Dendritic cell treated with granulocyte-macrophage colony-stimulating factor and Interleukin-4, amounts not matched to agents 40 ng/mL and 50 ng/mL, for 4 days (primary cell): ENCODE results near the gene HSD17B3.

ENCODE experiments used
- H3K27ac Mint-ChIP-seq: one replicate; pipeline ENCODE4 v1.8.0; 2022; ENCODE audit warnings: mild to moderate bottlenecking, mixed read lengths
- H3K27me3 Mint-ChIP-seq: one replicate; pipeline ENCODE4 v1.8.0; 2022; ENCODE audit warnings: mild to moderate bottlenecking, mixed read lengths
- H3K36me3 Mint-ChIP-seq: one replicate; pipeline ENCODE4 v1.8.0; 2022; ENCODE audit warnings: low read depth, mixed read lengths
- H3K4me1 Mint-ChIP-seq: one replicate; pipeline ENCODE4 v1.8.0; 2022; ENCODE audit warnings: low read depth, mixed read lengths
- H3K4me3 Mint-ChIP-seq: one replicate; pipeline ENCODE4 v1.8.0; 2022; ENCODE audit warnings: mild to moderate bottlenecking, moderate library complexity, mixed read lengths
- H3K9me3 Mint-ChIP-seq: one replicate; pipeline ENCODE4 v1.8.0; 2022; ENCODE audit warnings: mixed read lengths
- intact Hi-C: fragments of 100-400 bp; cut with micrococcal nuclease; formaldehyde crosslinking; loops from one replicate; pipeline ENCODE4 v1.15.0; 2022

Gene HSD17B3

DNA sequence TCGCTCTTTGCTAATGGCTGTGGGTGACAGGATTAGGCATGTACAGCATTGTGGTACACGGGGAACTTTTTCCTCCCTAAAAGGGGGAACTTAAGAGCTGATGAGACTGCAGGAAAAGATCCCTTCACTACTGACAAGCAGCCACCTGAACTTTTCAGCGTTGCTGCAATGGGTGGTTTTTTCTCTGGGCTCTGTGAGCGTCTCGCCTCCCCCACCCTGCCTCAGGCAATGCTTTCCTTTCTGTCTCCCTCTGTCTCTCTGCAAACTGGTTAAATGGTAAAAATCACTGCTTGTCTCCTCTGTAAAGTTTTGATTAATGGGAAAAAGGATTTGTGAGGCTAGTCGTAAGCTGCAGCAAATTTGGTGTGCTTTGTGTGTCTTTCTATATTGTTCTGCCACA lies 20.3 kb downstream of the HSD17B3 start:
- Mint-ChIP-seq H3K36me3 (no peaks in the 10 kb centered on the region), H3K27me3 (no peaks in the 10 kb centered on the region), H3K4me1 (no peaks in the 10 kb centered on the region), H3K9me3 (peaks cover 8% of the 10 kb centered on the region), H3K27ac (no peak overlapping the region), H3K4me3 (no peak overlapping the region)
- intact Hi-C loops: no loop called here

- H3K27me3 Mint-ChIP-seq: no peaks in the 10 kb centered on the region
- intact Hi-C loops: no loop called here
- no peak overlapping the region for H3K27ac Mint-ChIP-seq
- H3K4me1 Mint-ChIP-seq: no peaks in the 10 kb centered on the region
- no peaks in the 10 kb centered on the region for H3K36me3 Mint-ChIP-seq
- no peak overlapping the region for H3K4me3 Mint-ChIP-seq
- peaks cover 9% of the 10 kb centered on the region for H3K9me3 Mint-ChIP-seq
Measured at GRCh38 chr9:96279932-96280331, 22.0 kb downstream of the HSD17B3 start.

DNA sequence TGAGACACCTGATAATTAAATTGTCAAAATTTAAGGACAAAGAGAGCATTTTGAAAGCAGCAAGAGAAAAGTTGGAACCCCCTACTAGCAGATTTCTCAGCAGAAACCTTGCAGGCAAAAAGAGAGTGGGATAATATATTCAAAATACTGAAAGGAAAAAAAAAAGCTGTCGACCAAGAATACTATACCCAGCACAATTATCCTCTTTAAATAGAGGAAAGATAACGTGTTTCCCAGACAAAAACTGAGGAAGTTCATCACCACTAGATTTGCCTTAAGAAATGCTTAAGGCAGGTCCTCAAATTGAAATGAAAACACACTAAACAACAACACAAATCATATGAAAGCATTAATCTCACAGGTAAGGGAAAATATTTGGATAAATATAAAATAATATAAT lies 27.0 kb downstream of the HSD17B3 start:
- intact Hi-C loops: no loop called here
- Mint-ChIP-seq H3K4me3 (no peak overlapping the region), H3K36me3 (no peaks in the 10 kb centered on the region), H3K27me3 (peaks cover 3% of the 10 kb centered on the region), H3K4me1 (no peaks in the 10 kb centered on the region), H3K27ac (no peak overlapping the region), H3K9me3 (peaks cover 28% of the 10 kb centered on the region)

GRCh38 chr9:96270236-96270744 lies 31.7 kb downstream of the HSD17B3 start:
- no peaks in the 10 kb centered on the region for H3K4me1 Mint-ChIP-seq
- intact Hi-C loops: no loop called here
- H3K36me3 Mint-ChIP-seq: no peaks in the 10 kb centered on the region
- H3K4me3 Mint-ChIP-seq: no peak overlapping the region
- no peak overlapping the region for H3K27ac Mint-ChIP-seq
- H3K27me3 Mint-ChIP-seq: peaks cover 6% of the 10 kb centered on the region
- peaks cover 23% of the 10 kb centered on the region for H3K9me3 Mint-ChIP-seq

DNA sequence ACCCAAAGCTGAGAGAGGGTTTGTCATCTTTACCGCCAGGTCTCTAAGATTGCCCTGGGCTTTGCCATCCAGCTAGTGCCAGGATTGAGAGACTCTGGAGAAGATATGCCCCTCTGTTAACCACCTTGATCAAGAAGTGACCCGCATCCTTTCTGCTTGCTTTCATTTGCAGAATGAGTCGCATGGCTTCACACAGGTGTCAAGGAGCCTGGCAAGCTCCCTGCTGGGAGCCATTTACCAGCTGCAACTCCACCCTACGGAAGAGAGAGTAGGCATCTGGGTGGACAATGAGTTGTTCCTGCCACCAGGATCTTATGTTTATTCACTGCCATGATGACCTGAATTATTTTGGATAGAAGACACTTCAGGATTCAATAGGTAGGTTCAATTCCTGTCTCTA lies 43.0 kb downstream of the HSD17B3 start:
- no peaks in the 10 kb centered on the region for H3K4me1 Mint-ChIP-seq
- no peaks in the 10 kb centered on the region for H3K36me3 Mint-ChIP-seq
- no peaks in the 10 kb centered on the region for H3K9me3 Mint-ChIP-seq
- H3K4me3 Mint-ChIP-seq: no peak overlapping the region
- intact Hi-C loops: no loop called here
- peaks cover 9% of the 10 kb centered on the region for H3K27me3 Mint-ChIP-seq
- H3K27ac Mint-ChIP-seq: no peak overlapping the region

GRCh38 chr9:96256800-96257199 lies 45.2 kb downstream of the HSD17B3 start:
- no peaks in the 10 kb centered on the region for H3K9me3 Mint-ChIP-seq
- H3K4me3 Mint-ChIP-seq: no peak overlapping the region
- H3K4me1 Mint-ChIP-seq: no peaks in the 10 kb centered on the region
- H3K36me3 Mint-ChIP-seq: no peaks in the 10 kb centered on the region
- intact Hi-C loops: no loop called here
- H3K27ac Mint-ChIP-seq: no peak overlapping the region
- peaks cover 19% of the 10 kb centered on the region for H3K27me3 Mint-ChIP-seq

DNA sequence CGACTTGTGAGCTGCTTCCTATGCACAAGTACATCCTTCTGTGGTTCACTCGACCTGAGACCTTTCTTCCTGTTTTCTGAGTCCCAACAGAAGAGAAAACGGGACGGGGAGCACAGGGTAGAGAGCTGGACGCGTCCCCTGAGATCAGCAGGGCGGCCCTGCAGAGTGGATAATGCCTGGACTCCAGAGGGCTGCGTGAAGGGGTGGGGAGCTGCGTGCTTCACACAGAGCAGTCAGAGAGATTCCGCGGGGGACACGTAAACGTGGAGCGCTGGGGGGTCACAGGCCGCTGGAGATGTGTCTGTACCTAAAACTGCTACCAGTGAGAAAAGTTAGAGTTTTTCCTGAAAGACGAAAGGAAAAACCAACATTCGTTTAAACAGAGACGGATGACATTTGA lies 46.3 kb downstream of the HSD17B3 start:
- Mint-ChIP-seq H3K27ac (no peak overlapping the region), H3K4me3 (no peak overlapping the region), H3K27me3 (peaks cover 24% of the 10 kb centered on the region), H3K36me3 (no peaks in the 10 kb centered on the region), H3K4me1 (no peaks in the 10 kb centered on the region), H3K9me3 (no peaks in the 10 kb centered on the region)
- intact Hi-C loops: no loop called here

GRCh38 chr9:96253059-96253696 lies 48.8 kb downstream of the HSD17B3 start:
- Mint-ChIP-seq H3K4me3 (no peak overlapping the region), H3K36me3 (no peaks in the 10 kb centered on the region), H3K9me3 (no peaks in the 10 kb centered on the region), H3K4me1 (no peaks in the 10 kb centered on the region), H3K27me3 (peaks cover 30% of the 10 kb centered on the region), H3K27ac (no peak overlapping the region)
- intact Hi-C loops: no loop called here

- Mint-ChIP-seq H3K36me3 (no peaks in the 10 kb centered on the region), H3K9me3 (no peaks in the 10 kb centered on the region), H3K27me3 (peaks cover 31% of the 10 kb centered on the region), H3K4me3 (no peak overlapping the region), H3K4me1 (no peaks in the 10 kb centered on the region), H3K27ac (no peak overlapping the region)
- intact Hi-C loops: no loop called here
Measured at GRCh38 chr9:96251451-96251850, 50.5 kb downstream of the HSD17B3 start.

- Mint-ChIP-seq H3K36me3 (no peaks in the 10 kb centered on the region), H3K27ac (no peak overlapping the region), H3K27me3 (peaks cover 26% of the 10 kb centered on the region), H3K9me3 (no peaks in the 10 kb centered on the region), H3K4me1 (no peaks in the 10 kb centered on the region), H3K4me3 (no peak overlapping the region)
- intact Hi-C loops: no loop called here
Measured at GRCh38 chr9:96249746-96250145, 52.2 kb downstream of the HSD17B3 start.

DNA sequence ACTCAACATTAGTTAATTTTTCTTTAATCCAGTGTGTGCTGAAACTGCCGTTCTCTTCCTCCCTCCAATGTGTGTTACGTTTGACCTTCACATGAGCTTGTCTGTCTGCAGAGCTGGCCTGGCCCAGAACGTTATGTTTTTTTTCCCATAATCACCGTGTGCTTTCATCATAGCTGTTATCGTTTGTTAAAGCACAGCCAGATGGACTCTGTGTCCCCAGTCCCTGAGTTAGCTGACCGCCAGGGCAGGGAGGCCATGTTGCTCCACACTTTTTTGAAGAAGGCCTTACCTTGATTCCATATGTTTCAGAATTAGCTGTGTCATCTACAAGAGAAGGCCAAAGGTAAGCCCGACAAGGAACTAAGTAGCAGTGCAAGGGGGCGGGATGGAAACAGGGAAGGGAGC lies 55.7 kb downstream of the HSD17B3 start:
- Mint-ChIP-seq H3K4me1 (no peaks in the 10 kb centered on the region), H3K36me3 (no peaks in the 10 kb centered on the region), H3K27ac (no peak overlapping the region), H3K4me3 (no peak overlapping the region), H3K9me3 (no peaks in the 10 kb centered on the region), H3K27me3 (peaks cover 19% of the 10 kb centered on the region)
- intact Hi-C loops: no loop called here

DNA sequence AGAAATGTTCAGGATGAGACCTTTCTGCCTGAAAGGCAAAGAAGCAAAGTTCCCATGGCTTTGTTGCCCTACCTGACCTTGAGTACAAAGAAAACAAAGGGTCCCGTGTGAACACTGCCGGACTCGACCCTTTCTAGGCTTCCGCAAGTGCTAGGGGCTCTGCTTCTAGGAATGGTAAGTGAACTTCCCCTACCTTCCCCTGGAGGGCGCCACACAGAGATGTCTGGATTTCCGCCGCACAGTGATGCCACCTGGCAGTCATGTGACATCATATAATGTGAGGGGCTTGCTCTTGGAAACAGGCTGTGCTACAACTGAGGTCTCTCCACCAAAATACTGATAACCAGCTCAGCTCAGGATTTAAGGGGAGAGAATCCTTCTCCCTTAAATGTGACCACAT lies 56.6 kb downstream of the HSD17B3 start:
- Mint-ChIP-seq H3K27me3 (peaks cover 21% of the 10 kb centered on the region), H3K36me3 (no peaks in the 10 kb centered on the region)

GRCh38 chr9:96243778-96244177 lies 58.2 kb downstream of the HSD17B3 start:
- Mint-ChIP-seq H3K27me3 (peaks cover 18% of the 10 kb centered on the region), H3K36me3 (no peaks in the 10 kb centered on the region), H3K4me3 (no peak overlapping the region), H3K4me1 (no peaks in the 10 kb centered on the region), H3K27ac (no peak overlapping the region), H3K9me3 (no peaks in the 10 kb centered on the region)
- intact Hi-C loops: no loop called here

More for the DNA sequence above, 56.6 kb downstream of the HSD17B3 start:
- intact Hi-C loops: no loop called here
- Mint-ChIP-seq H3K4me1 (no peaks in the 10 kb centered on the region), H3K27ac (no peak overlapping the region), H3K4me3 (no peak overlapping the region), H3K9me3 (no peaks in the 10 kb centered on the region)

DNA sequence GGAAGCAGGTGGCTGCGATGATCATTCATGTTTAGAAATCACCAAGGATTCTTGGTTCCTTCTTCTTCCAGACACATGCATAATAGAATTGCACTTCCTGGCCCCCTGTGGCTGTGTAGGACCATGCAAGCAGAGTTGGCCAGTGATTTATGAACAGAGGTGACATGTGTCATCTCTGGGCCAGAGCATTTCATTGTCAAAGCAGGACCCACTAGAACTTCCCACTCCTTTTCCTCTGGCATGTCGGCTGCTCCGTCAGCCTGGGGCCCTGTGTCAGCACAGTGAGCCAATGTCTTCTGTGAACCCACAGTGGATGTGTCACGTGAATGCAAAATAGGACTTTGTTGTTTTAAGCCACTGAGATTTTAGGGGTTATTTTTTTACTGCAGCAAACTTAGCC lies 59.2 kb downstream of the HSD17B3 start:
- no peaks in the 10 kb centered on the region for H3K4me1 Mint-ChIP-seq
- no peaks in the 10 kb centered on the region for H3K9me3 Mint-ChIP-seq
- H3K36me3 Mint-ChIP-seq: no peaks in the 10 kb centered on the region
- peaks cover 21% of the 10 kb centered on the region for H3K27me3 Mint-ChIP-seq
- no peak overlapping the region for H3K4me3 Mint-ChIP-seq
- intact Hi-C loops: no loop called here
- H3K27ac Mint-ChIP-seq: no peak overlapping the region

- intact Hi-C loops: no loop called here
- H3K4me1 Mint-ChIP-seq: no peaks in the 10 kb centered on the region
- no peak overlapping the region for H3K4me3 Mint-ChIP-seq
- H3K36me3 Mint-ChIP-seq: no peaks in the 10 kb centered on the region
- H3K27me3 Mint-ChIP-seq: peaks cover 21% of the 10 kb centered on the region
- no peak overlapping the region for H3K27ac Mint-ChIP-seq
- H3K9me3 Mint-ChIP-seq: no peaks in the 10 kb centered on the region
Measured at GRCh38 chr9:96241391-96241809, 60.6 kb downstream of the HSD17B3 start.
